Uterus (tissue), 4 donors: ENCODE data around the gene DOP1A. TPM values are rescaled to one million over a fixed set of nuclear protein-coding genes. Genes with fewer than 3 reads are reported as not detected.

ENCODE experiments used
- DNase-seq, 2 donors: peaks; one replicate each; pipeline ENCODE4 v3.0.0-alpha.2; 2019 to 2020
- H3K27ac ChIP-seq, 2 donors: fragments of 200-600 bp; sonication (generic); 1 replicate in 1 of 2; 2 replicates in 1 of 2; pipeline ENCODE4 v1.5.1; 2016 to 2018
- H3K27me3 ChIP-seq, 2 donors: fragments of 200-600 bp; sonication (generic); one replicate each; pipeline ENCODE4 v1.5.1; 2018 to 2019; ENCODE audit warnings: control low read depth in 1 of 2
- H3K36me3 ChIP-seq, 2 donors: fragments of 200-600 bp; sonication (generic); one replicate each; pipeline ENCODE4 v1.5.1; 2019; ENCODE audit warnings: control low read depth in 1 of 2
- H3K4me1 ChIP-seq, 2 donors: fragments of 200-600 bp; sonication (generic); one replicate each; pipeline ENCODE4 v1.5.1; 2018 to 2019; ENCODE audit warnings: control low read depth in 1 of 2
- H3K4me3 ChIP-seq, 2 donors: fragments of 200-600 bp; sonication (generic); 1 replicate in 1 of 2; 2 replicates in 1 of 2; pipeline ENCODE4 v1.5.1; 2018 to 2019; ENCODE audit warnings: mild to moderate bottlenecking in 1 of 2
- H3K9me3 ChIP-seq, 2 donors: fragments of 200-600 bp; sonication (generic); one replicate each; pipeline ENCODE4 v1.5.1; 2019; ENCODE audit warnings: control low read depth in 1 of 2
- POLR2A ChIP-seq, 2 donors: fragments of 450-650 bp; IDR thresholded peaks; one replicate each; pipeline ENCODE4 v1.6.1; 2016; ENCODE audit warnings: antibody characterized with exemption in 2 of 2, mild to moderate bottlenecking in 1 of 2, moderate library complexity in 1 of 2
- intact Hi-C: fragments of 100-400 bp; cut with DNase I; formaldehyde crosslinking; loops from one replicate; pipeline ENCODE4 v1.15.1; 2023; ENCODE audit warnings: low total_unique reads
- total RNA-seq, 4 donors: library from RNA; depleted of rRNA in 3 of 4; stranded (reverse); fragments of >200 nt in 3 of 4; gene quantifications; one replicate each; pipeline versions ENCODE4 v1.1.0 to v1.2.4, GENCODE V29; 2014 to 2023
- TF ChIP-seq, protein P1 (sequence below), 4 experiments: fragments of 200-600 bp in 2 of 4; fragments of 450-650 bp in 2 of 4; sonication (generic) in 2 of 4; IDR thresholded peaks; one replicate each; pipeline ENCODE4 v1.5.1; 2016 to 2019; ENCODE audit warnings: antibody characterized with exemption in 4 of 4, mild to moderate bottlenecking in 2 of 4, moderate library complexity in 1 of 4
- donor health status: DM: yes; HTN: yes; CAD: no.

DOP1A gene
- total RNA-seq, 4 donors from 2014 or later: 12.9 to 88.8 (median 31.7) TPM

DNA sequence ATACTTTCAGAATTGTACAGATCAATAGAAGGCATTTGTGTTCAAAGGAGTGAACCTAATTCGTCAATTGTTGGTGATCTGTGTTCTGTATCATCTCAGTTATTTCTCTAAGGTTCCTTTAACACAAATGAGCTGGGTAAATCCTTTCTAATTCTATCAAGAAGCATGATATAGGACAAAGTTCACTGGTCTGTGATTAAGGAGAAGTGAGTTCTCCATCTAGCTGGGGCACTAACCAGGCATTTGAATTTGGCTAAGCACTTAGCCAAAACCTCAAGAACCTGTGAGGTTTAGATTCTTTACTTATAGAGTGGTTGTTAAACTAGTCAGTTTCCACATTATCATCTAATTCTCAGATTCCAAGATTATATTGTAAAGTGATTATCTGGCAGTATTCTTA, 50.3 kb downstream of the DOP1A start:
- TF ChIP-seq POLR2A (IDR thresholded peaks at IDR 0.05): no peak
- H3K4me1 ChIP-seq: no peaks in the 10 kb centered on the region
- H3K4me3 ChIP-seq: no peak overlapping the region
- H3K27ac ChIP-seq: no peak overlapping the region
- H3K9me3 ChIP-seq: no peaks in the 10 kb centered on the region
- no peaks in the 10 kb centered on the region for H3K27me3 ChIP-seq
- no peak for DNase-seq
- intact Hi-C loops: no loop called here
- peaks cover 0 to 2% of the 10 kb centered on the region in 2 donors for H3K36me3 ChIP-seq

DNA sequence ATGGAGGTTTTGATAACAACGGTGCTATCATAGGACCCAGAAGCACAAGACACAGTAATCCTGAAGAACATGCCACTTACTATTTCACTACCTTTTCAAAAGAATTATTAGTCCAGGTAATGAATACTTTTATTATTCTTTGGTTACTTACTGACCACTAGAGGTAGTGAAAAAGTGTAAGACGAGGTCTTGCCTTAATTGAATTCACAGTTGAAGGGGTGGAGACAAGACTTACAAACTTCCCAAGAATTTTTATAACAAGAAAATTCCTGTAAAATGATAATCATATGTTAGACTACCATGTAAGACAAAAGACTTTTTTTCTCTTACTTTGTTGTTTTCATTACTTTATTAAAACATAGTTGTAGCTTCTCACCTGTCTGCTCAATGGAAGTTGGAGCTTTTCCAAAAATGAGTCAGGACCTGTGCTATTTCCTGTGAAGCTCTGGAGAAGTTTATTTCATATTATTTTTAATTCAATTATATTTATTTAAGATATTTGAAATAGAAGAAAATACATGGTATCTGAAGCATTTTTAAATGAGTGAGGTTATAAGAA, 52.4 kb downstream of the DOP1A start:
- Histone ChIP-seq H3K36me3 (peaks cover 0 to 2% of the 10 kb centered on the region in 2 donors), H3K27me3 (no peaks in the 10 kb centered on the region), H3K27ac (no peak overlapping the region), H3K9me3 (no peaks in the 10 kb centered on the region), H3K4me3 (no peak overlapping the region), H3K4me1 (no peaks in the 10 kb centered on the region)
- intact Hi-C loops: no loop called here
- DNase-seq: no peak
- TF ChIP-seq POLR2A (IDR thresholded peaks at IDR 0.05): no peak
- TF ChIP-seq, protein P1, sequence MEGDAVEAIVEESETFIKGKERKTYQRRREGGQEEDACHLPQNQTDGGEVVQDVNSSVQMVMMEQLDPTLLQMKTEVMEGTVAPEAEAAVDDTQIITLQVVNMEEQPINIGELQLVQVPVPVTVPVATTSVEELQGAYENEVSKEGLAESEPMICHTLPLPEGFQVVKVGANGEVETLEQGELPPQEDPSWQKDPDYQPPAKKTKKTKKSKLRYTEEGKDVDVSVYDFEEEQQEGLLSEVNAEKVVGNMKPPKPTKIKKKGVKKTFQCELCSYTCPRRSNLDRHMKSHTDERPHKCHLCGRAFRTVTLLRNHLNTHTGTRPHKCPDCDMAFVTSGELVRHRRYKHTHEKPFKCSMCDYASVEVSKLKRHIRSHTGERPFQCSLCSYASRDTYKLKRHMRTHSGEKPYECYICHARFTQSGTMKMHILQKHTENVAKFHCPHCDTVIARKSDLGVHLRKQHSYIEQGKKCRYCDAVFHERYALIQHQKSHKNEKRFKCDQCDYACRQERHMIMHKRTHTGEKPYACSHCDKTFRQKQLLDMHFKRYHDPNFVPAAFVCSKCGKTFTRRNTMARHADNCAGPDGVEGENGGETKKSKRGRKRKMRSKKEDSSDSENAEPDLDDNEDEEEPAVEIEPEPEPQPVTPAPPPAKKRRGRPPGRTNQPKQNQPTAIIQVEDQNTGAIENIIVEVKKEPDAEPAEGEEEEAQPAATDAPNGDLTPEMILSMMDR (IDR thresholded peaks at IDR 0.05): no peak

DNA sequence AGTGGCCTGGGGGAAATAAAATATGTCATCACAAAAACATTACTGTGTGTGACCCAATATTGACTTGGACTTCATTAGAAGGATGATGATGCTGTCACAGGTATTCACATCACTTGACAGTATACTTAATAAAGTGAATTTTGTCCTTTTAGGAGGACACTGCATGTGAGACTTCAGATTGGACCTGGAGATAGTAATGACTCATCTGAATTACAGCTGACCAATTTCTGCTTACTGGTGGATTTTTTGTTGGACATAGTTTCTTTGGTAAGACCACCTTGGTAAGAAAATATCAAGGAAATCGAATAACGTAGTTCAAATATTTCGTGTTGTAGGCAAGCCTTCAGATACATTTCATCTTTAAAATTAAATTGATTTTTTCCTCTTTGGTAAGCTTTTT, 57.1 kb downstream of the DOP1A start:
- intact Hi-C loops: no loop called here
- no peaks in the 10 kb centered on the region for H3K4me1 ChIP-seq
- H3K27me3 ChIP-seq: no peaks in the 10 kb centered on the region
- TF ChIP-seq POLR2A (IDR thresholded peaks at IDR 0.05): no peak
- TF ChIP-seq, protein P1 (IDR thresholded peaks at IDR 0.05): no peak
- H3K27ac ChIP-seq: no peak overlapping the region
- no peak for DNase-seq
- no peaks in the 10 kb centered on the region for H3K36me3 ChIP-seq
- H3K9me3 ChIP-seq: no peaks in the 10 kb centered on the region
- no peak overlapping the region for H3K4me3 ChIP-seq

DNA sequence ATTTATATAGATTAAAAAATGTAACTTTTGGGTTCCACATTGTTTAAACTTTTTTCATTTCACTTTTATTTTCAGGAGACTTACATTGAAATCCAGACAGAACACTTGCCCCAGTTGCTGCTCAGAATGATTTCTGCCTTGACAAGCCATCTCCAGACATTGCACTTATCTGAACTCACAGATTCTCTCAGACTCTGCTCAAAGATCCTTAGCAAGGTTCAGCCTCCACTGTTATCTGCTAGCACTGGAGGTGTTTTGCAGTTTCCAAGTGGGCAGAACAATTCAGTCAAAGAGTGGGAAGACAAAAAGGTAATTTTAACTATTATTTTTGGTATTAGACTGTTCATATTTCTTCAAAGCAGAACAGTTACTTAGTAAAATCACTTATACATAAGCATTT, 58.0 kb downstream of the DOP1A start:
- H3K4me3 ChIP-seq: no peak overlapping the region
- intact Hi-C loops: no loop called here
- H3K36me3 ChIP-seq: no peaks in the 10 kb centered on the region
- DNase-seq: no peak
- no peaks in the 10 kb centered on the region for H3K4me1 ChIP-seq
- TF ChIP-seq POLR2A (IDR thresholded peaks at IDR 0.05): no peak
- TF ChIP-seq, protein P1 (IDR thresholded peaks at IDR 0.05): no peak
- H3K27me3 ChIP-seq: no peaks in the 10 kb centered on the region
- H3K27ac ChIP-seq: no peak overlapping the region
- no peaks in the 10 kb centered on the region for H3K9me3 ChIP-seq

DNA sequence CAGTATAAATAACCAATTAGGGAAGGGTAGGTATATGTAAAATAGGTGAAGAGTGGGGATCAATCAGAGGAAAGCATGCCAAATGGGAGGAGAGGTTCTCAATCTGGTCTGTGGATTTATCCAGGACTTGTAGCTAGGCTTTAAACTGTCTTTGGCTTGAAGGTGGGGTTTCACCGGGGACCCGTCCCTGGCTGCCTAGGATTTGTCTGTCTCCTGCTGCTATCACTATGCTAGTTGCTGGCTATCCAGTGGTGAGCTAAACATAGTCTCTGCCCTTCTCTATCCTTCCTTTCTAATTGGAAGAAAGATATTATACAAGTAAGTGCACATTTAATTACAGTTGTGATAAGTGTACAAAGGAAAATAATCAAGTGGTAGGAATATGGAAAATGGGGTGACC, 58.8 kb downstream of the DOP1A start:
- intact Hi-C loops: no loop called here
- no peaks in the 10 kb centered on the region for H3K4me1 ChIP-seq

More for the DNA sequence above, 58.8 kb downstream of the DOP1A start:
- no peaks in the 10 kb centered on the region for H3K9me3 ChIP-seq
- no peaks in the 10 kb centered on the region for H3K36me3 ChIP-seq
- no peak for DNase-seq
- H3K27me3 ChIP-seq: no peaks in the 10 kb centered on the region
- H3K27ac ChIP-seq: no peak overlapping the region
- TF ChIP-seq, protein P1 (IDR thresholded peaks at IDR 0.05): no peak
- no peak overlapping the region for H3K4me3 ChIP-seq
